ENCODE results near the gene OR51B2.
"Not testable (repeated sequence)": the region's sequence is repeated elsewhere in the genome, so short reads cannot be mapped to it uniquely, and the experiment has no call there.

Gene OR51B2

DNA sequence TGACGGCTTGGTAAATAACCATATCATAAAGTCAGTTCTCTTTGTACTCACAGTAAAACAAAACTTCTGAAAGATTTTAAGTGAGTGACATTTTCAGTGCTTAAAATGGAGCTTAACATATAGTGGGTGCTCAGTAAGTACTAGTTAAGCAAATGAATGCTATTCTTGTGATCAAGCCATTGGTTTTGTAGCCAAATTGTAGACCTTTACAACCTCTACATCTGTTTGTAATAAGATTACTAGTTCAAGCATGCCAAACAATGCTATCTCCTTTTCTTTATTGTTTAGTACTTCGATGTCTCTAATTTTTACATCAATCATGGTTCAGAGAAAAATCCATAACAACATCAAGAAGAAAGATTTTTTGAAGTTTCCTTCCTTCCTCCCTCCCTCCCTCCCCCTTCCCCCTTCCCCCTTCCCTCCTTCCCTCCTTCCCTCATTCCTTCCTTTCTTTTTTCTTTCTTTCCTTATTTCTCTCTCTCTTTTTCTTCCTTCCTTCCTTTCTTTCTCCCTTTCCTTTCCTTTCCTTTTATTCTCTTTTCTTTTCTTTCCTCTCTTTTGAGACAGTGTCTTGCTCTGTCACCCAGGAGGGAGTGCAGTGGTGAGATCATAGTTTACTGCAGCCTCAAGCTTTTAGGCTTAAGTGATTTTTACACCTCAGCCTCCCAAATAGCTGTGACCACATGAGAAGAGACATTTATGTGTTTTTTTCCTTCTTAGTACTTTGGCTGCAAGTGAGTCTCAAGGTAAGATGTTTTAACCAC, 16.7 kb downstream of the OR51B2 start:
- DNase-seq = no peak

DNA sequence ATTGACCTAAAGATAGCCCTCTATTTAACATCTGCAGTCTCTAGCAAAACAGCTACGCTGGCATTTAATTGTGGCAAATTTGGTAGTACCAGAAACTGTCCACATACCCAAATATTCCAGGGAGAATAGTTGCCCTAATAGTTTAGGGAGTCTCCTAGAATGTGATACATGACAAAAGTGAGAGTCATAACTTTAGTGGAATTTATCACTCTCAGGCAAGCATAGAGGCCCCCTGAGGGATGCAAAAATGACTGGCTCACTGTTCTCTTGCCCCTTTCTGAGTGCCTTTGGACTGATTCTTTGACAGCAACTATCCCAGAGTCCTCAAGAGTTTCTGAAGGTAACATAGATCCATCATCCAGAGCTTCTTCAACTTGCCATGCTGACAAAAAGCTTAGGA, 20.1 kb downstream of the OR51B2 start:
- DNase-seq = no peak

DNA sequence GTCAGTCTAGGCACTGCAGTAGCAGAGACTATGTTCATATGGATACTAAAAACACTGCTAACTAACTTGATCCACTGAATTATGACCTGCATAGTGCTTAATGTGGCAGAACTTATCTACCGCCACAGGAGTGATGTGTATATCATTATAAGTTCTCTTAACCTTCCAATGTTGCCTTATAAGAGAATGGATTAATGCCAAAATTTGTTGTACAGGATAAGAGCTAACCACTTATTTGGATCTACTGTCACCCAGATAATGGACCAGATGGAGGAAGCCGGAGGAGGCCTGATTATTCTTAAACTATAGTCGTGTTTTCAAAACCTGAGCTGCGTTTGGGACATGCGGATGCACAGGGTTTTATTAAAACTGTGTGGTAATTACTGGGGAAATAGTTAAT, 20.5 kb downstream of the OR51B2 start:
- DNase-seq = no peak

DNA sequence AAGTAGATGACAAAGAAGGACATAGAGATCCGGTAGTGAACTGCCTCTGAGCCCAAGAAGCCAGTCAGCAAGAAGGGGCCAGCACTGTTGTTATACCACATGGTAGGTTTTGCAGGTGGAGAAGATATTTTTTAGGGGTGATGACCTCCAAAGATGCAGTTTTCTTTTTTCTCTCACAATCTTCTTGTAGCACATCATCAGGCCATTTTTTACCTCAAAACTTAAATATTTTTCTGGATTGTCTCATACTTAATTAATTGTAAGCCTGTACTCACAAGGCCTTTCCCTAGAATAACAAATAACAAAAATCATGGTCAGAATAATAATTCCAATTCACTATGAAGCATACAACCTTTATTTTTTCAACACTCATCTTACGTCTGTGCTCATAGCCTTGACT, 22.3 kb downstream of the OR51B2 start, which contains the start of gene OR51B4:
TSS of gene OR51B4 (minus strand) at position 101 of the 400 bp plus-strand sequence. CDS start at position 101, 0 bp downstream.
- no peak for DNase-seq

DNA sequence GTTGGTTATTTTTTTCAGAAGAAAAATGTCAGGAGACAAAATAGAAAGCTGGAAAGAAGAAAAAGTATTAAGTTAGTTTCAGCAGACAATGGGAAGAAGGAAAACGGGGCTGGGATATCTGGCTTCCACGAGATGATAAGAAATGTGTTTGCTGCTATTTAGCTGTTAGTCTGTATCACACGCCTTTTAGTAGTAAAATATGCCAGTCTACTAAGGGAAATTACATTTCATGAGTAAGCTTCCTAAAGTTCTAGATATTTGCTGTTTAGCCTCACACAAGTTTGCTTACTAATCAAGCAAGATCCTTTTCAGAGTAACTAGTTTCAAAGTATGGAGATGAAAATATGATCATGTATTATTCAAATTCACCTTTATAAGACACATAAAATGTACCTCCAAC, 23.8 kb downstream of the OR51B2 start:
- no peak for DNase-seq

DNA sequence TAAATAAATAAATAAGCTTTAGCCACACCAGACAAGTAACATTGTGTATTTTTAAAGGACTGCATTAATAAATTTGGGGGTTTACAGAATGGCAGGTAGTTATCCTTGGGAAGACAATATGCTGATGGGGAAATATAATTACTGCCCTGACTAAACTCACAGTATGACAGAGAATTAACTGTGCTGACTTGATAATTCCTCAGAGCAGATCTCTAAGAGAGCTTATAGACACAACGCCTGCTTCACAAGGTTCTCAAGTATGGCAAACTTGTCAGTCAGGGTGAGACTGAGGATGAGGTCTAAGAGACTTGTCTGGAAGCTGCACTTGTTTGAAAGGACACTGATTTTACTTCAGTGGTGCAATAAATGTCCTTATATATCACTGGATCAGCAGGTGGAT, 25.6 kb downstream of the OR51B2 start:
- no peak for DNase-seq

DNA sequence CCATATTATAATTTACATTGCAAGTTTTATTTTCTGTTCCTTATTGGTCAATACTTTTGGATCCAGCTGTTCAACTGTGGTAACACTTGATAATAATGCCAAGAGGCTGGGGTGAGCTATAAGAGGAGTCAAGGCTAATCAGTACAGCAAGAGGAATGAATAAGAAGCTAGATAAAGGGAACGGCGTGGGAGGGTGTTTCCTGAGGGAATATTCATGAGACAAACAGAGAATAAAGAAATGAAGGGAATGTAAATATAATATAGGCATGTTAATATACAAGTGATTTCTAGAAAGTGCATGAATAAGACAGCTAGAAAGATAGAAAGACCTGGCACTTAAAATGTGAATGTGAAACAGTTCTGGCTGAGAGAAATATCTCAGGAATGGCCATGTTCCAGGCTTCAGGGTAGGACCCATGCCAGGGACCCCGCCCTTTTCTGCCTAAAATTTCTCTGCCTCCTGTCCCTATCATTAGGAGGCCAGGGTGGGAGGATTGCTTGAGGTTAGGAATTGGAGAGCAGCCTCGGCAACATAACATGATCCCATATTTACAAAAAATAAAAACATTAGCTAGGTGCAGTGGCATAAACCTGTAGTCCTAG, 26.3 kb downstream of the OR51B2 start:
- DNase-seq = no peak

DNA sequence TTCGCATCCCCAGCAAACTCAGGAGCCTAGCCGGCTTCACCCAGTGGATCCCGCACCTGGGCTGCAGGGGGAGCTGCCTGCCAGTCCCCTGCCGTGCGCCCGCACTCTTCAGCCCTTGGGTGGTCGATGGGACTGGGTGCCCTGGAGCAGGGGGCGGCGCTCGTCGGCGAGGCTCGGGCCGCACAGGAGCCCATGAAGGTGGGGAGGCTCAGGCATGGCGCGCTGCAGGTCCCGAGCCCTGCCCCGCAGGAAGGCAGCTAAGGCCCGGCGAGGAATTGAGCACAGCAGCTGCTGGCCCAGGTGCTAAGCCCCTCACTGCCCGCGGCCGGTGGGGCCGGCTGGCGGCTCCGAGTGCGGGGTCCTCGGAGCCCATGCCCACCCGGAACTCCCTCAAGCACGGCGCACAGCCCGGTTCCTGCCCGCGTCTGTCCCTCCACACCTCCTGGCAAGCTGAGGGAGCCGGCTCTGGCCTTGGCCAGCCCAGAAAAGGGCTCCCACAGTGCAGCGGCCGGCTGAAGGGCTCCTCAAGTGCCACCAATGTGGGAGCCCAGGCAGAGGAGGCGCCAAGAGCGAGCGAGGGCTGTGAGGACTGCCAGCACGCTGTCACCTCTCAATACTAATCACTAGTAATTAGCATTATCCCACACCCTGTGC, 29.6 kb downstream of the OR51B2 start:
- not testable (repeated sequence) for DNase-seq

DNA sequence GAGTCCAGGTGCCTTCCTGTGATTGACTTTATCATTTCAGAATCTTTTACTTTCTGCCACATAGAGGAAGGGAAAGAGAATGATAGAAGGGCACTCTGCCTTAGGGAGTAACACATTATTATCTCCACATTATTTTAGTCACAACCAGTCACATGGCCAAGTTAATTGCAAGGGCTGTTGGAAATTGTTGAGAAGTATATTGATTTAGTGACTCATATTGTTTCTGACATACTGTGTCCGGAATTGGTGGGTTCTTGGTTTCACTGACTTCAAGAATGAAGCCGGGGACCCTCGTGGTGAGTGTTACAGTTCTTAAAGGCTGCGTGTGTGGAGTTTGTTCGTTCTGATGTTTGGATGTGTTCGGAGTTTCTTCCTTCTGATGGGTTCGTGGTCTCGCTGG, 31.1 kb downstream of the OR51B2 start:
- DNase-seq = no peak

DNA sequence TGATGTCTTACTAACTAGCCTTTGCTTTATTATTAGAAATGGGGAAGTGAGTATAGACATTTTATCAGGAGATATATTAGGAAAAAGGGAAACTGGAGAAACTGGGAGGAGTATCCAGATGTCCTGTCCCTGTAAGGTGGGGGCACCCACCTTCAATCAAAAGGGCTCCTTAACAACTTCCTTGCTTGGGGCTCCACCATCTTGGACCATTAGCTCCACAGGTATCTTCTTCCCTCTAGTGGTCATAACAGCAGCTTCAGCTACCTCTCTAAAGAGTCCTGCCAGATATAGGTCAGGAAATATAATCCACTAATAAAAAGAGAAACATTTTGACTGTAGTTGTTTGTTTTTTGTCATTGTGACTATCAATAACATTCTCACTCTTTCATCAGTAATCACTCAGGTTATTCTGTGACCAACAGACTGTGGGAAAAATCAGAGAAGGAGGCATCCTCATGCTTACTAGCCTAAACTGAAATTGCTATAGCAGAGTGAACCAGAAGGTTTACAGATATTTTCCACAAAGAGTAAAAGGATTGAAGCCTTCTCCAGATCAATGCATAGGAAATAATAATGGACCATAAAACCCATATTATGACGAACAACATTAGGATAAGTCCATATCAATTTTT, 32.8 kb downstream of the OR51B2 start:
- DNase-seq = no peak

DNA sequence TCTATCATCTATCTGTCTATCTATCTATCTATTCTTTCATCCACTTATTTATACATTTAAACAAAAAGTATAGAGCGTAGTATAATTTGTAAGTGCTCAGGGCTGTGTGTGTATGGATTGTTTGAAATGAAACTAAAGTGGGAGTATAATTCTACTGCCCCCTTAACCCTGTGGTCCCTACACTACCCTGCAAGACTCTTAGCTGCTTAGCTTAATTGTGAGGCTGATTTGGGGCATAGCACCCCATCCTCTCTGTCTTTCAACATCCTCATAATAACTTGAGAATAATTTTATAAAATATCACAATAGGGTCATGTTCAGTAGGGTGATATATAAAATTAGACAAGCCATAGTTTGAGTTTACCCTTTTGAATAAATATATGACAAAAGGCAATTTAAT, 34.0 kb downstream of the OR51B2 start:
- DNase-seq = no peak

DNA sequence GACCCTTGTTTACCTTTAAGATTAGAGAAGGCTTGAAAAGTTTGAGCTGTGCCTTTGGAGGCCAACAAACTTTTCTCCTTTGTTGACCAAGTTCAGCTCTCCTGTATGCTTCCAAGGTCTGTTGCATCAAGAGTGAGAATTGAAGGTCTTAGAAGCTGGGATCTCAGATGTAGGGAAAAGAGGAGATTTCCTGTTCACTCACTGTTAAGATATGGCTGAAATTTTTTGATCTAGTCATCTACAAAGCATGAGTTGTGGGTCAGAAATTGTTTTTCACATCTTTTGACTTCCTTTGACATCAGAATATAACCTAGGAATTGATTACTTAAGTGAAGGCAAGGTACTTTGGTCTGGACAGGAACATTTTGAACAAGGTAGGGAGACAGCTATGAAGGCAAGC, 34.4 kb downstream of the OR51B2 start:
- no peak for DNase-seq

DNA sequence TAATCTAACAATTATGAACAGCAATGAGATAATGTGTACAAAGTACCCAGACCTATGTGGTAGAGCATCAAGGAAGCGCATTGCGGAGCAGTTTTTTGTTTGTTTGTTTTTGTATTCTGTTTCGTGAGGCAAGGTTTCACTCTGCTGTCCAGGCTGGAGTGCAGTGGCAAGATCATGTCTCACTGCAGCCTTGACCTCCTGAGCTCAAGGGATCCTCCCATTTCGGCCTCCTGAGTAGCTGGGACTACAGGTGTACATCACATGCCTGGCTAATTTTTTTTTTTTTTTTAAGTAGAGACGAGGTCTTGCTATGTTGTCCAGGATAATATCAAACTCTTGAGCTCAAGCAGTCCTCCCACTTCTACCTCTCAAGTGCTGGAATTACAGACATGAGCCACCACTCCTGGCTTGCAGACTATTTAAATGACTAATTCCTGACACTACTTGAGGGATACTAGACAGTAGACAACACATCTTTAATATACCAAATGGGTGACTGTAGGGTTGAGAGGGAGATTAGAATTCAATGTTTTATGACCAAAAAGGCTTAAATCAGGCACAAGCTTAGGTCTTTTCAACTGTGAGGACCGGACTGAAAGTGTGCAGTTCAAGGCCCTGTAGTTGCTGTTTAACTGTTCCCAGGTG, 35.1 kb downstream of the OR51B2 start:
- no peak for DNase-seq

DNA sequence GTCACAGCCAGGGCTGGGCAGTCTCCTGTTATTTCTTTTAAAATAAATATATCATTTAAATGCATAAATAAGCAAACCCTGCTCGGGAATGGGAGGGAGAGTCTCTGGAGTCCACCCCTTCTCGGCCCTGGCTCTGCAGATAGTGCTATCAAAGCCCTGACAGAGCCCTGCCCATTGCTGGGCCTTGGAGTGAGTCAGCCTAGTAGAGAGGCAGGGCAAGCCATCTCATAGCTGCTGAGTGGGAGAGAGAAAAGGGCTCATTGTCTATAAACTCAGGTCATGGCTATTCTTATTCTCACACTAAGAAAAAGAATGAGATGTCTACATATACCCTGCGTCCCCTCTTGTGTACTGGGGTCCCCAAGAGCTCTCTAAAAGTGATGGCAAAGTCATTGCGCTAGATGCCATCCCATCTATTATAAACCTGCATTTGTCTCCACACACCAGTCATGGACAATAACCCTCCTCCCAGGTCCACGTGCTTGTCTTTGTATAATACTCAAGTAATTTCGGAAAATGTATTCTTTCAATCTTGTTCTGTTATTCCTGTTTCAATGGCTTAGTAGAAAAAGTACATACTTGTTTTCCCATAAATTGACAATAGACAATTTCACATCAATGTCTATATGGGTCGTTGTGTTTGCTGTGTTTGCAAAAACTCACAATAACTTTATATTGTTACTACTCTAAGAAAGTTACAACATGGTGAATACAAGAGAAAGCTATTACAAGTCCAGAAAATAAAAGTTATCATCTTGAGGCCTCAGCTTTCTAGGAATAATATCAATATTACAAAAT, 35.8 kb downstream of the OR51B2 start:
- DNase-seq = no peak

DNA sequence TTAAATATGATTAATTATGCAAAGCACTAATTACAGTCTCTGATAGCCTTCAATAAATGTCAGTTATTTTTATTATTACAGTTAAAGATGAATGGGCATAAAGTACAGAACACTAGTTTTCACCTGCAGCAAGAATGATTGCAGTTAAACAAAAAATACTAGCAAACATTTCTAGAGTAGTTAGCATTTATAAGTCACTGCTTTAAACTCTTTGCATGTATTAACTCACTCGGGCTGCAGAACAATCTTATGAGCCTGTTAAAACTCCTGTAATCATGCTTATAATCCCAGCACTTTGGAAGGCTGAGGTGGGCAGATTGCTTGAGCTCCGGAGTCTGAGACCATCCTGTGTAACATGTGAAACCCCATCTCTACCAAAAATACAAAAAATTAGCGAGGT, 37.2 kb downstream of the OR51B2 start:
- DNase-seq = no peak

DNA sequence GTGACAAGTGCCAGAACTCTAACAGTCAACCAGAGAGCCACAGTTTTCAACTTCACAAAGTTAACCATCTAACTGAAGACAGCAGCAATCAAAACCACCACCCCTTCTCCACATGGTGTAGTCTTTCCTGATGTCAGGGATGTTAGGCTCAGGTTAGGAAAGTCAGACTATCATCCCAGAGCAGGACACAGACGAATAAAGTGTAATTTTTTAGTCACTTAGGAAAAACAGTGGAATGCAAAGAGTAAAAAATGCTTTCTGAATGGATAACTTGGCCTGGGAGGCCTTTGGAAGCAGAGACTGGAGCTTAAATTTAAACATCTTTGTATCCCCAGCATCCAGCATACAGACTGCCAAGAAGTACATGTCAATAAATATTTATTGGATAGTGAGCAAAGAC, 37.7 kb downstream of the OR51B2 start:
- DNase-seq = no peak

DNA sequence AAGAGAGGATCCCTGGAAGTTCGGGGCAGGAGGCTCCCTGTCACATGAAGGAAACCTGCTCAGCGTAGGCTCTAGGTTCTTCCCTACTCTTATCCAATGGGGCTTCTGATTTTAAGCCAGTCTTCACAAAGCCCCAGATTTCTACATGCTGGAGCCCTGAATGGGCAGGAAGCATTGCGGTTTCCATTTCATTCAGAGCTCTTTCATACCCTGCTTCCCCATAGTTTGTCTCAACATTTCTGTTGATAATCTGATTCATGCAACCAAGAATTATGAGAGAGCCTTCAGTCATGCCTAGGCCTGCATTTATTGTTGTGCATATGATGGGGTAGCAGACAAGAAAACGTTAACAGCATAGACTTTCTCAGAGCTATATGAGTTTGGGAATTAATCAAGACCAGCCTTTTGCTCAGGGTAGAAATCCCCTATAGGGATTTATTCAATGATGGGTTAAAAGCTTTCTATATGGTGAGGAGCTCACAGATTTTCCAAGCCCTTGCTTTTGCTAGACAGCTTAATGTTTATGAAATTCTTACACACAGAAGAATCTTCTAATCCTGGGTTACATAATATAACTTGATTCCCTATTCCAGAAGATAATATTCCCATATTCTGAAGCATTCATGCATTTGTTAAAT, 38.3 kb downstream of the OR51B2 start:
- DNase-seq = no peak

DNA sequence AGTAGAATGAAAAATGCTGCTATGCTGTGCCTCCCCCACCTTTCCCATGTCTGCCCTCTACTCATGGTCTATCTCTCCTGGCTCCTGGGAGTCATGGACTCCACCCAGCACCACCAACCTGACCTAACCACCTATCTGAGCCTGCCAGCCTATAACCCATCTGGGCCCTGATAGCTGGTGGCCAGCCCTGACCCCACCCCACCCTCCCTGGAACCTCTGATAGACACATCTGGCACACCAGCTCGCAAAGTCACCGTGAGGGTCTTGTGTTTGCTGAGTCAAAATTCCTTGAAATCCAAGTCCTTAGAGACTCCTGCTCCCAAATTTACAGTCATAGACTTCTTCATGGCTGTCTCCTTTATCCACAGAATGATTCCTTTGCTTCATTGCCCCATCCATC, 39.5 kb downstream of the OR51B2 start:
- DNase-seq = no peak

DNA sequence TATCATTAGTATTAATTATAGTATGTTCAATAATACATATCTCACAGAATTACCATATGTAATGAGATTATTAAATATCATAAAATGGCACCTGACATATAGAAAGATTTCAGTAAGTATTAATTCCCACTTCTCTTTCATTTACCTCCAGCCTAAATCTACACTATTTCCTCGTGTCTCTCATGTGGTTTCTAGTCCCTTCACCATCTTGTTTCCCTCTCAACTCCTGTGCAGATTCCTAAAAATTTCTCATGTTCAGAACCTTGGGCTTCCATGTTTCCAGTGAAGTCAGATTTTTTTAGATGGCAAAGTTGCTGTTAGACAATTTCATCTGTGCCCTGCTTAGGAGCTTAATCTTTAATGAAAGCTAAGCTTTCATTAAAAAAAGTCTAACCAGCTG, 40.2 kb downstream of the OR51B2 start:
- no peak for DNase-seq

DNA sequence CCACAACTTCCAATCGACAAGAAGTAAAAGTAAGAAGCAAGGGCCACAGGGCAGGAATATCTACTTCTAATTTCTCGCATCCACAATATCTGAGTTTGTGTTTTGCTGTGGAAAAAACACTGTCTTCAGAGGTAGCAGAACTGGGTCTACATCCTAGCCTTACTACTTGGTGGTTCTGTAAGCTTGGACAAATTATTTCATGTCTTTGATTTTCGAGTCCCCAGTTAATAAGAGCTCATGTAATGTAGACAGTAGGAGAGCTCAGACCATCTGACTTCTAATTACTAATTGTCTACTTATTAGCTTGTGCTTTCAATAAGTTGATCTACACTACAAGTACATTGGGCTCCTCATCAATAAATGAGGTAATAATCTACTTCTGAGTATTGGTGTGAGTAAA, 41.0 kb downstream of the OR51B2 start:
- no peak for DNase-seq

DNA sequence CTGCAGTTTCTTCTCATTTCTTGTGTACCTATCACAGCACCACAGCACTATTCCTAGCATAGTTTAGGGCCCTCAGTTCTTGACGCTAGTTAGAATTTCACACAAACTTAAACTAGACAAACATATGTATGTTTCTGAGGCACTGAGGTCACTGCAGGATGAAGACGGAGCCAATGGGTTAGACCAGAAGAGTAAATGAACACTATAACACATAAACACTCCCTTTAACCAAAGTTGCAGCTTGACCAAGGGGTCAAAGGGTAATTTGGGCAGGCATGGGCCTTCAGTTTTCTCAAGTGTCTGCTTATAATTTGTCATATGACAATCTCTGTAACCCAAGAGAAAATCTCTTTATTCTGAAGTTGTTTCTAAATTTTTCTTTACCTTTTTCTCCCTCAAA, 41.5 kb downstream of the OR51B2 start:
- DNase-seq = no peak

DNA sequence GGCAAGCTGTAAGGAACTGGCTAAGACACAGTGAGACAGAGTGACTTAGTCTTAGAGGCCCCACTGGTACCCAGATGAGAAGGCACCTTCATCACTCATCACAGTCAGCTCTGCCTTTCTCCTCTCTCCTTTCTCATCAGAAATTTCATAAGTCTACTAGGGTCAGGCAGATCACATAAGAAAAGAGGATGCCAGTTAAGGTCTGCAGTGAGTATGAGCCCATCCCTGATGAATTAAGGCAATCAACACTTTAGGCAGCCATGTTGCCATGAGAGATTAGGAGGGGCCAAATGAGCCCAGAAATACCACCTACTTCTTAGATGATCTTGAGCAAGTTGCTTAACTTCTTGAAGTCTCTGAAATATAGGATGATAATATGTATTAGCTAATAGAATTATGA, 42.5 kb downstream of the OR51B2 start:
- DNase-seq = no peak
